SH-SY5Y (cell line): ENCODE data around the gene SMNDC1.

Source experiments
- GATA2 ChIP-seq: IDR thresholded peaks from 2 replicates; pipeline ENCODE4 v1.6.1; 2011; ENCODE audit warnings: mild to moderate bottlenecking, low read depth, low read length
- GATA3 ChIP-seq: IDR thresholded peaks from 2 replicates; pipeline ENCODE4 v1.6.1; 2011; ENCODE audit warnings: low read depth, mild to moderate bottlenecking, low read length, moderate library complexity

GRCh38 chr10:110274072-110274627 is 30.6 kb downstream of the SMNDC1 start:
- no peak for TF ChIP-seq GATA2
- no peak for TF ChIP-seq GATA3
